ENCODE measurements around the gene OS9.

Gene OS9

DNA sequence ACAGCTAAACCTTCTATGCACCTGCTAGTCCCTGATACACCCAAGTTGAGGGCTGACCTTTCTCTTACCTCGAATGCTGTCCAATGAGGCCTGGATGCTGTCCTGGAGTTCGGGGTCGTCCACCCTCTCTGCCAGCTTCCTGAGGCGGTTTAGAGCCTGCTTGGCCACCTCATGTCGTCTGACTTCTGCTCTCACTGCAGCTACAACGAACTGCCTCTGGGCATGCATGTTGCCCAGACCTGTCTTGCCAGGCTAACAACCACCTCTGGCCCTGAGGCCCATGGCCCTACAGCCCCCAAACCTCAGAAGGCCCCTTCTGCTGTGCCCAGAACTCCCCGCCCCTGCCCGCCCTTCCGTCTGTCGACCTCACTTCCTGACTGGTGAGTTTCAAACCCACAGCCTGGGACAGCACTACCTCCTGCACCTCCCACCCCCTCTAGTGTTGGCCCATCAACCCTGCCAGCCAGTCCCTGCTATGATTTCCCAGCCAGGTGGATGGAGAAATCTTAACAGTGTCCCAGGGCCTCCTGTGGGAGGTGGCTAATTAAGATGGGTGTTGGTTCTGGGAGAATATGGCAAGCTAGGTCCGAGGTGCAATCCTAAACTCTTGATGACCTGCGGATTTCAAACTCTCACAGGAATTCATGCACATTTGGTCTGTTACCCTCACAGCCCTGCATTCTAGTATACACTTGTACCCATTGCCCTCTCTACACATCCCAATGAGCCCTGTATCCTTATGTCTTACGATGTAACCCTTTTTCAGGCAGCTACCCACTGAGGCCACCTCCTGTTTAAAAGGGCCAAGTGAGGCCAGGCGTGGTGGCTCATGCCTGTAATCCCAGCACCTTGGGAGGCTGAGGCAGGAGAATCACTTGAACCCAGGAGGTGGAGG lies 48.2 kb downstream of the OS9 start:
- peak; percentile 79 for DNase-seq (ENCODE audit: low spot score)

DNA sequence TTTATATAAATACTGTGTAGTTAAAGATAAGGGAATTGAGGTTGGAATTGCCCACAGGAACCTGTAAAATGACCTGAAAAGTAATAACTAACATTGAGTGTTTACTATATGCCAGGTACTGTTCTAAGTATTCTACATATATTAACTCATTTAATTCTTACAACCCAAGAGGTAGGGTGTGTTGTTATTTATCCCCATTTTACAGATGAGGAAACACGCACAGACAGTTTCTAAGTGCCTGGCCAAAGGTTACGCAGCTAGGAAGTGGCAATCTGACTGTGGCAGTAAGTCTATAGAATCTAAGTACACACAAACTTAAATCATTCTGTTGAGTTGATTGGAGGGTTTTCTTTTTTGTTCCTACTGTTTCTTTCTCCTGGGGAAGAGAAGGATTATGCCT lies 49.8 kb downstream of the OS9 start:
- TF ChIP-seq, protein P1, sequence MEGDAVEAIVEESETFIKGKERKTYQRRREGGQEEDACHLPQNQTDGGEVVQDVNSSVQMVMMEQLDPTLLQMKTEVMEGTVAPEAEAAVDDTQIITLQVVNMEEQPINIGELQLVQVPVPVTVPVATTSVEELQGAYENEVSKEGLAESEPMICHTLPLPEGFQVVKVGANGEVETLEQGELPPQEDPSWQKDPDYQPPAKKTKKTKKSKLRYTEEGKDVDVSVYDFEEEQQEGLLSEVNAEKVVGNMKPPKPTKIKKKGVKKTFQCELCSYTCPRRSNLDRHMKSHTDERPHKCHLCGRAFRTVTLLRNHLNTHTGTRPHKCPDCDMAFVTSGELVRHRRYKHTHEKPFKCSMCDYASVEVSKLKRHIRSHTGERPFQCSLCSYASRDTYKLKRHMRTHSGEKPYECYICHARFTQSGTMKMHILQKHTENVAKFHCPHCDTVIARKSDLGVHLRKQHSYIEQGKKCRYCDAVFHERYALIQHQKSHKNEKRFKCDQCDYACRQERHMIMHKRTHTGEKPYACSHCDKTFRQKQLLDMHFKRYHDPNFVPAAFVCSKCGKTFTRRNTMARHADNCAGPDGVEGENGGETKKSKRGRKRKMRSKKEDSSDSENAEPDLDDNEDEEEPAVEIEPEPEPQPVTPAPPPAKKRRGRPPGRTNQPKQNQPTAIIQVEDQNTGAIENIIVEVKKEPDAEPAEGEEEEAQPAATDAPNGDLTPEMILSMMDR (IDR thresholded peaks at IDR 0.05; ENCODE audit: extremely low read depth, insufficient read depth, missing control alignments): no peak
- in situ Hi-C loops (cut with MboI; ENCODE audit: low pct_unique_long_range_greater_than_20kb, low sequenced_read_pairs, unreplicated experiment): no loop called here
- no peak for DNase-seq (ENCODE audit: low spot score)

More for the DNA sequence above, 48.2 kb downstream of the OS9 start:
- in situ Hi-C loops (cut with MboI; ENCODE audit: low pct_unique_long_range_greater_than_20kb, low sequenced_read_pairs, unreplicated experiment): no loop called here
- TF ChIP-seq, protein P1 (IDR thresholded peaks at IDR 0.05; ENCODE audit: extremely low read depth, insufficient read depth, missing control alignments): peak; percentile 53

DNA sequence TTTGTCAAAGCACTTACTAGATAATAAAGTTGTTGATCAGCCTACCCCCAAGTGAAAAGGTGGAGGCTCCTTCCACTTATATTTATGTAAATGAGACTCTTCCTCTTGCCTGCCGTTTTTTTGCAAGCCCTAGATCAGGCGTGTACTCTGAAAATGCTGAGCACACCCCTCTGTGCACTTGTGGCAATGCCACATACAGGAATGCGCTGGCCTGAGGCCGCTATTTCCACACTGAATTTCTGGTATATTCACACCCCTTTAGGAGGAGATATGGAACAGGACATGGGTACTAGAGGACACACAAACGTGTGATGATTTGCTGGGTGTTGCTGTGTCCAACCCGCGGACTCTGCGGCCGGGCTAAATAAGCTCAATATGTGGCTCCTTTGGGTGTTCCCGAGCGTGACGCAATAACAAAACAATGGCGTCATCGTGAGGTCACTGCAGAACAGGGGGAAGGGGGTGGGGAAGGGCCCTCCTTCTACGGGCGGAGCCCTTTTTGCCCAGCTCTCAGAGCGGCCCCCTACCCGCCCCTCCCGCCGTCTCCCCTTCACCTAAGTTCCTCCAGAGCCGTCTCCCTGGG lies 50.4 kb downstream of the OS9 start:
- TF ChIP-seq, protein P1 (IDR thresholded peaks at IDR 0.05; ENCODE audit: extremely low read depth, insufficient read depth, missing control alignments): no peak
- DNase-seq (ENCODE audit: low spot score): peak; percentile 75
- in situ Hi-C loops (cut with MboI; ENCODE audit: low pct_unique_long_range_greater_than_20kb, low sequenced_read_pairs, unreplicated experiment): no loop called here

DNA sequence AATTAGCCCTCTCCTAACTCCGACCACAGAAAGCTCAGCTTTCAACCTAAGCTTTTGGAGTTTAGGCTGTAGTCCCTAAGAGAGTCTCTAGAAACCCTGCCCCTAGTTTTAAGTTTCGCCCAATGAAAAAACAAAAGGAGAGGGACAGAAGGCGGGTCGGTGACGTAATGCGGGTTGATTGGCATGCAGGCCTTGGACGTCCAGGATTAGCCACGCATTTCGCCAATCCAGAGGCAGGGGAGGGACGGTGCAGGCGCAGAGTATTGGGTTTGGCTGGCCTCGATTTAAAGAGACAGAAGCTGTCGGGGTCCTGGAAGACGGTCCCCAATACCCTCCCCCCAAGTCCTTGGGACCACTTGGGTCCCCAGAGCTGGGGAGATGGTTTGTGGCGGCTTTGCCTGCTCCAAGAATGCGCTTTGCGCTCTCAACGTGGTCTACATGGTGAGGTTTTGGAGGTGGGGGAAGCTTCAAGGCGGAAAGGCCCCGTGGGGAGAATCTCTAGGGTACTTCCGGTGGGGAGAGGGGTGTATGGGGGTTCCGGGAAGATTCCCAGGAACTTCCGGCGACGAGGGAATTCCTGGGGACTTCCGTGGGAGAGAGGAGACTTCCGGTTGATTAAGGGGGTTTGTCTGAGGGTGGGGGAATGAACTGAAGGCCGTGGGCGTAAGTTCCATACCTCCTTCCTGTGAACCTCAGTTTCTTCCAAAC lies 51.0 kb downstream of the OS9 start, which contains the start of gene TSPAN31:
Gene TSPAN31 (plus strand): TSS at position 263 of the 708 bp plus-strand sequence. CDS start 116 bp downstream, at position 379.
- peak; percentile 94 for DNase-seq (ENCODE audit: low spot score)
- in situ Hi-C loops (cut with MboI; ENCODE audit: low pct_unique_long_range_greater_than_20kb, low sequenced_read_pairs, unreplicated experiment): no loop called here
- TF ChIP-seq, protein P1 (IDR thresholded peaks at IDR 0.05; ENCODE audit: extremely low read depth, insufficient read depth, missing control alignments): no peak

DNA sequence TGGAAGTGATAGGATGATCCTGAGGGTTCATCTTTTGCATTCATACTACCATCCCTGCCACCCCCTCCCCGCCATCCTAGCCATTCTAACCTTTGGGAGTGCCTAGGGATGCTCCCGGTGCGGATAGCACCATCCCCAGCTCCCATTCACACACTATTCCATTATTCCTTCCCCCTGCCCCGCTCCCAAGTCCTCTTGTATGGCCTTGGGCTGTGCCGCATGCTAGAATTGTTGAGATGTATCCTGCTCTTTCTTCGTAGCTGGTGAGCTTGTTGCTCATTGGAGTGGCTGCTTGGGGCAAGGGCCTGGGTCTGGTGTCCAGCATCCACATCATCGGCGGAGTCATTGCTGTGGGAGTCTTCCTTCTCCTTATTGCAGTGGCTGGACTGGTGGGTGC lies 51.6 kb downstream of the OS9 start:
- no peak for DNase-seq (ENCODE audit: low spot score)
- TF ChIP-seq, protein P1 (IDR thresholded peaks at IDR 0.05; ENCODE audit: extremely low read depth, insufficient read depth, missing control alignments): no peak
- in situ Hi-C loops (cut with MboI; ENCODE audit: low pct_unique_long_range_greater_than_20kb, low sequenced_read_pairs, unreplicated experiment): no loop called here

DNA sequence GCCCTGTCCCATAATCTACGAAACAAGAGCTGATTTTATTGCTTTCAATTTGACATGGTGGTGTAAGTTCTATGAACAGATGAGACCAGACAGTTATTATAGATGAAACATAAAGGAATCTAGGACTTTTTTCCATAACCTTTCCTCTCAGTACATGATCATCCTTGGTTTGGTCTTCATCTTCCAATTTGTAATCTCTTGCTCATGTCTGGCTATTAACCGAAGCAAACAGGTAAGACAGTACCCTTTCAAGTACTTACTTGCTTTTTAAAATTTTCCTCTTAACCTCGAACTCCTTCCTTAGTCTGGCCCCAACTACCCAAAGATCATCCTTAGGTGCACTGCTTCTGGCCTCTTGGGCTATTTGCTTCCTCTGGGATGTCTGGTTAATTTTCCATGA lies 52.1 kb downstream of the OS9 start:
- TF ChIP-seq, protein P1 (IDR thresholded peaks at IDR 0.05; ENCODE audit: extremely low read depth, insufficient read depth, missing control alignments): no peak
- DNase-seq (ENCODE audit: low spot score): no peak
- in situ Hi-C loops (cut with MboI; ENCODE audit: low pct_unique_long_range_greater_than_20kb, low sequenced_read_pairs, unreplicated experiment): no loop called here
